HG02884 (cell line): ENCODE measurements around the gene PLK2.

Experiments used
- ATAC-seq: cut with Tn5 transposase; IDR thresholded peaks from one replicate; pipeline ENCODE4 v1.9.1; 2021; ENCODE audit warnings: mild to moderate bottlenecking, moderate library complexity; ENCODE audit not compliant: unreplicated experiment

The PLK2 gene

GRCh38 chr5:58481066-58481676 lies 21.3 kb upstream of the PLK2 start:
- no peak for ATAC-seq

- no peak for ATAC-seq
Observed at GRCh38 chr5:58477760-58478376, 18.0 kb upstream of the PLK2 start.

GRCh38 chr5:58475404-58475803 lies 15.5 kb upstream of the PLK2 start:
- ATAC-seq: no peak

- ATAC-seq: no peak
Observed at GRCh38 chr5:58469896-58470295, 10.0 kb upstream of the PLK2 start.

- ATAC-seq: peak; percentile 100
Observed at GRCh38 chr5:58466939-58467338, 7.1 kb upstream of the PLK2 start.

- no peak for ATAC-seq
Observed at GRCh38 chr5:58462623-58463230, 2.8 kb upstream of the PLK2 start.

GRCh38 chr5:58462154-58462553 lies 2.3 kb upstream of the PLK2 start:
- no peak for ATAC-seq

- ATAC-seq: peak; percentile 76
Observed at GRCh38 chr5:58460732-58461286, 923 bp upstream of the PLK2 start.

- ATAC-seq: peak; percentile 1
Observed at GRCh38 chr5:58459146-58460001, 512 bp downstream of the PLK2 start.

- ATAC-seq: no peak
Observed at GRCh38 chr5:58458743-58459145, 1.1 kb downstream of the PLK2 start.

- no peak for ATAC-seq
Observed at GRCh38 chr5:58458141-58458742, 1.6 kb downstream of the PLK2 start.

GRCh38 chr5:58457050-58457449 lies 2.8 kb downstream of the PLK2 start:
- no peak for ATAC-seq

- ATAC-seq: no peak
Observed at GRCh38 chr5:58456486-58456885, 3.4 kb downstream of the PLK2 start.

GRCh38 chr5:58456026-58456425 lies 3.9 kb downstream of the PLK2 start:
- ATAC-seq: no peak

GRCh38 chr5:58455480-58455879 lies 4.4 kb downstream of the PLK2 start:
- ATAC-seq: no peak

GRCh38 chr5:58455066-58455465 lies 4.8 kb downstream of the PLK2 start:
- no peak for ATAC-seq

GRCh38 chr5:58454025-58454424 lies 5.9 kb downstream of the PLK2 start:
- ATAC-seq: no peak

GRCh38 chr5:58453306-58453705 lies 6.6 kb downstream of the PLK2 start:
- ATAC-seq: no peak

GRCh38 chr5:58452566-58453258 lies 7.2 kb downstream of the PLK2 start:
- no peak for ATAC-seq
